K562 (cell line): Measurements from ENCODE around the gene ANTKMT. TPM values are rescaled to one million over a fixed set of nuclear protein-coding genes. Genes with fewer than 3 reads are reported as not detected.

Experiments used
- ATAC-seq: fragments of 200-7000 bp; cut with Tn5 transposase; 3 replicates; pipeline ENCODE4 v1.9.1; 2020; ENCODE audit warnings: moderate library complexity
- BruUV-seq: library from RNA; stranded (reverse); fragments of 400-500 nt; replicated peaks from 2 replicates; lab custom pipeline; 2021; lab: Mats Ljungman, UMichigan
- CTCF ChIA-PET: fragments of 300-600 bp; formaldehyde crosslinking; extraction: SDS; loops from one replicate; lab custom pipeline; 2021; ENCODE audit warnings: low intra/inter-chr PET ratio; lab: Yijun Ruan, JAX
- POLR2A ChIA-PET: fragments of 300-600, 350-650 bp; sonication (Branson Sonifier 250); formaldehyde crosslinking; extraction: SDS; loops from one replicate; lab custom pipeline; 2021; ENCODE audit warnings: antibody characterized with exemption, inconsistent platforms; lab: Yijun Ruan, JAX
- DNase-seq, 4 experiments: peaks; one replicate each; pipeline versions ENCODE4 v3.0.0 to v3.0.0-alpha.2; 2011 to 2018; ENCODE audit warnings: low spot score in 3 of 4, mixed read lengths in 3 of 4; ENCODE audit errors: extremely low read depth in 1 of 4
- FAIRE-seq: peaks from 2 replicates; lab custom pipeline; 2011; peaks lifted over from hg19 to GRCh38; lab: Jason Lieb, UNC
- H2AFZ ChIP-seq: 2 replicates; pipeline ENCODE4 v1.6.0; 2011; ENCODE audit warnings: low read depth, low read length, control low read depth, inconsistent platforms
- H3K27ac ChIP-seq: fragments of 200-600 bp; 3 replicates; pipeline ENCODE4 v1.8.0; 2011; ENCODE audit warnings: low read depth, mild to moderate bottlenecking, control low read depth, inconsistent platforms, low read length, moderate library complexity, mixed read lengths; ENCODE audit errors: extremely low read depth
- H3K27me3 ChIP-seq, 2 experiments: fragments of 300-600 bp in 1 of 2; 2 replicates in 1 of 2; 3 replicates in 1 of 2; pipeline versions ENCODE4 v1.6.0 to v1.8.0; 2011; ENCODE audit warnings: inconsistent platforms in 2 of 2, low read length in 2 of 2, mild to moderate bottlenecking in 1 of 2, mixed read lengths in 1 of 2, moderate library complexity in 1 of 2; ENCODE audit not compliant: control insufficient read depth in 2 of 2, insufficient read depth in 2 of 2
- H3K36me3 ChIP-seq: fragments of 300-600 bp; 3 replicates; pipeline ENCODE4 v1.8.0; 2011; ENCODE audit warnings: mild to moderate bottlenecking, low read length, inconsistent platforms; ENCODE audit not compliant: control insufficient read depth, insufficient read depth
- H3K4me1 ChIP-seq, 2 experiments: fragments of 200-600 bp in 1 of 2; replicated peaks in 1 of 2; 2 replicates in 1 of 2; 3 replicates in 1 of 2; pipeline versions ENCODE4 v1.5.1 to v1.8.0; 2011; ENCODE audit warnings: inconsistent platforms in 2 of 2, low read length in 2 of 2, mild to moderate bottlenecking in 1 of 2, mixed read lengths in 1 of 2, moderate library complexity in 1 of 2; ENCODE audit not compliant: control insufficient read depth in 2 of 2, insufficient read depth in 2 of 2
- H3K4me2 ChIP-seq: 2 replicates; pipeline ENCODE4 v1.6.1; 2011; ENCODE audit warnings: low read length, control low read depth, inconsistent platforms, mixed read lengths; ENCODE audit not compliant: insufficient read depth
- H3K4me3 ChIP-seq: fragments of 200-600 bp; sonication (generic), shearing (Covaris generic); 2 replicates; pipeline ENCODE4 v1.5.1; 2016; ENCODE audit warnings: control low read depth, inconsistent platforms
- H3K79me2 ChIP-seq: fragments of 200-600 bp; 3 replicates; pipeline ENCODE4 v1.8.0; 2011; ENCODE audit warnings: low read length, inconsistent platforms; ENCODE audit not compliant: control insufficient read depth, insufficient read depth
- H3K9ac ChIP-seq, 2 experiments: 2 replicates each; pipeline versions ENCODE4 v1.6.0 to v1.6.1; 2011; ENCODE audit warnings: low read depth in 2 of 2, low read length in 2 of 2, control low read depth in 1 of 2, inconsistent platforms in 1 of 2, mild to moderate bottlenecking in 1 of 2, mixed read lengths in 1 of 2; ENCODE audit not compliant: insufficient read depth in 1 of 2
- H3K9me1 ChIP-seq: one replicate; pipeline ENCODE4 v1.6.0; 2011; ENCODE audit warnings: inconsistent platforms, mild to moderate bottlenecking, low read length, moderate library complexity; ENCODE audit not compliant: control insufficient read depth, insufficient read depth
- H3K9me3 ChIP-seq: replicated peaks from 2 replicates; pipeline ENCODE4 v1.5.1; 2011; ENCODE audit warnings: low read depth, low read length, inconsistent platforms; ENCODE audit not compliant: control insufficient read depth, insufficient read depth
- H4K20me1 ChIP-seq: replicated peaks from 2 replicates; pipeline ENCODE4 v1.6.1; 2011; ENCODE audit warnings: low read length, inconsistent platforms, mixed read lengths; ENCODE audit not compliant: control insufficient read depth, insufficient read depth
- FOXK1 ChIP-seq: sonication (generic); formaldehyde crosslinking; IDR thresholded peaks from 2 replicates; pipeline ENCODE4 v1.8.0; 2022; ENCODE audit warnings: missing genetic modification reagents, mild to moderate bottlenecking, borderline replicate concordance
- POLR2A ChIP-seq: fragments of 450-650 bp; conservative IDR thresholded peaks from 2 replicates; pipeline ENCODE4 v1.6.1; 2016
- POLR2G ChIP-seq: fragments of 200-400 bp; formaldehyde crosslinking; IDR thresholded peaks from 2 replicates; pipeline ENCODE4 v1.6.1; 2017; ENCODE audit warnings: low read depth, mild to moderate bottlenecking, antibody characterized with exemption, low read length, moderate library complexity
- RBM22 ChIP-seq: fragments of 200-400 bp; formaldehyde crosslinking; IDR thresholded peaks from 2 replicates; pipeline ENCODE4 v1.6.1; 2018; ENCODE audit warnings: low read length, low read depth; ENCODE audit not compliant: poor library complexity, severe bottlenecking
- SUPT5H ChIP-seq: fragments of 450-650 bp; IDR thresholded peaks from 2 replicates; pipeline ENCODE4 v1.6.1; 2016
- U2AF1 ChIP-seq: fragments of 200-400 bp; formaldehyde crosslinking; optimal IDR thresholded peaks from 2 replicates; pipeline ENCODE3; 2017; ENCODE audit warnings: mild to moderate bottlenecking, low read depth, low read length, moderate library complexity
- whole genome bisulfite sequencing: fragments of 100-300 bp; shearing (Covaris generic); methylation state at CpG from one replicate; pipeline ENCODE4 v1.1.6; 2016; ENCODE audit warnings: low coverage, mixed read lengths; ENCODE audit not compliant: insufficient coverage; ENCODE audit errors: missing lambda C conversion rate; 5-methylcytosine and 5-hydroxymethylcytosine counted together
- in situ Hi-C: fragments of 300-500 bp; cut with MboI; formaldehyde crosslinking; loops from 4 replicates; pipeline ENCODE4 v1.15.0; 2018; ENCODE audit warnings: inconsistent platforms, mixed read lengths
- intact Hi-C: fragments of 100-400 bp; cut with micrococcal nuclease; formaldehyde crosslinking; loops from 2 replicates; pipeline ENCODE4 v1.14.2; 2022
- polyA plus RNA-seq, 8 experiments: library from polyadenylated mRNA; depleted of rRNA in 4 of 8; stranded (reverse) in 5 of 8; unstranded in 3 of 8; fragments of >200 nt; fragmentation: Nextera tagmentation in 2 of 8; fragmentation: Illumina TruSeq in 1 of 8; extraction: Ambion mirVana in 2 of 8; extraction: Trizol in 1 of 8; gene quantifications; 2 replicates each; pipeline versions ENCODE4 v1.2.1 to v1.2.3, GENCODE V29; 2011 to 2014; ENCODE audit warnings: inconsistent platforms in 1 of 8, missing spikeins in 1 of 8
- total RNA-seq, 7 experiments: library from RNA; depleted of rRNA in 6 of 7; stranded (reverse); fragments of >200 nt in 6 of 7; fragmentation: Illumina TruSeq in 2 of 7; extraction: Trizol in 2 of 7; gene quantifications; 2 replicates each; pipeline versions ENCODE4 v1.2.1 to v1.2.3, GENCODE V29; 2011 to 2021; ENCODE audit warnings: low replicate concordance in 1 of 7

The ANTKMT gene
- total and polyA plus RNA-seq, 9 of the 15 experiments (the other 6 are each of a cell fraction or from before 2014, with no cell fraction given): 0.58 to 217 (median 19.1) TPM

- Histone ChIP-seq H2AFZ (no peak overlapping the region), H3K27ac (no peak overlapping the region), H4K20me1 (no peaks in the 10 kb centered on the region; the same call in 1 of the 2 replicates), H3K4me3 (no peak overlapping the region), H3K9ac (peak overlapping the region in 1 of 2 experiments; percentile 84; a peak in 1 of 4 replicates), H3K4me1 (peaks cover 15 to 97% of the 10 kb centered on the region in 2 experiments)
- ATAC-seq: no peak
- 79% methylated on average over 6 of the region's 9 CpGs for WGBS
- peak; percentile 67; the same call in 1 of the 2 replicates for TF ChIP-seq POLR2G
- TF ChIP-seq RBM22: peak; percentile 58
- TF ChIP-seq U2AF1: no peak
- TF ChIP-seq FOXK1: no peak
- peak; percentile 51; the same call in 1 of the 2 replicates for TF ChIP-seq POLR2A
- 0 out of 2 replicates have a peak, but pooled peaks have one; percentile 22 for TF ChIP-seq SUPT5H
- TF ChIP-seq, all 486 proteins: peak for 4
- no peak for FAIRE-seq
- Histone ChIP-seq H3K36me3 (peaks cover 32% of the 10 kb centered on the region; the same call in 1 of the 3 replicates), H3K27me3 (no peaks in the 10 kb centered on the region), H3K9me3 (no peaks in the 10 kb centered on the region), H3K79me2 (peaks cover 48% of the 10 kb centered on the region), H3K9me1 (no peaks in the 10 kb centered on the region), H3K4me2 (no peak overlapping the region)
- intact Hi-C loops: no loop called here
- in situ Hi-C loops: no loop called here
- no peak for DNase-seq
- BruUV-seq: no TSS peak
- ChIA-PET POLR2A (interaction anchor here (0.6 to 4.5 kb wide), 3 partner anchors 11 to 21 kb away, joined by 5 to 25 read pairs (median 6); partner anchors contain the start of gene METRN), CTCF (no interaction called here)
Observed at GRCh38 chr16:726188-726437, 5.2 kb downstream of the ANTKMT start.
